C4-2B (cell line): Measurements from ENCODE around the gene BPIFA1.

Experiments used
- H3K27ac ChIP-seq: fragments of 450-650 bp; 2 replicates; pipeline ENCODE4 v1.5.1; 2017
- CTCF ChIP-seq: fragments of 450-650 bp; conservative IDR thresholded peaks from 2 replicates; pipeline ENCODE4 v1.5.1; 2017; ENCODE audit warnings: mild to moderate bottlenecking
- ZFX ChIP-seq: fragments of 450-650 bp; IDR thresholded peaks from 2 replicates; pipeline ENCODE4 v1.6.1; 2017

BPIFA1 gene

GRCh38 chr20:33235696-33236095 lies at the start of gene BPIFA1:
BPIFA1 (plus strand) TSS chr20:33235996; CDS start chr20:33237712, 1,716 bp downstream.
- no peak within 1 kb of the TSS for H3K27ac ChIP-seq
- no peak for TF ChIP-seq CTCF
- TF ChIP-seq ZFX: no peak

DNA sequence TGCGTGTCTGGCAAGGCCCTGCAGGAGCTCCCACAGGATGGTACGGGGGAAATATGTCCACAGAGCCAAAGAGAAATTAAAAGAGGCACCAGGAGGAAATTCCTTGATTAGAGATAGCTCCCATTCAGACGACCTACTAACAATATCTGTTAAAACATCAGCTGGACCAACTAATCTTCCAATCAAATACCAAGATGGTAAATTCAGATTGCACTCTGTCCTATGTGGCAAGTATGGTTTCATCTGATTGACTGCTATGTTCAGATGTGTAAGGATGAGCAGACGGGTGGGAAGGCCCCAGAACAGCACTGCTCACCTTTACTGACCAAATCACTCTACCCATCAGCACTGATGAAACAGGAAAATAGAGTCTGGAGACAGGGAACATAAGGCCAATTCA lies 48.3 kb upstream of the BPIFA1 start:
- TF ChIP-seq CTCF (no peak), ZFX (no peak)
- peak overlapping the region; percentile 25 for H3K27ac ChIP-seq

DNA sequence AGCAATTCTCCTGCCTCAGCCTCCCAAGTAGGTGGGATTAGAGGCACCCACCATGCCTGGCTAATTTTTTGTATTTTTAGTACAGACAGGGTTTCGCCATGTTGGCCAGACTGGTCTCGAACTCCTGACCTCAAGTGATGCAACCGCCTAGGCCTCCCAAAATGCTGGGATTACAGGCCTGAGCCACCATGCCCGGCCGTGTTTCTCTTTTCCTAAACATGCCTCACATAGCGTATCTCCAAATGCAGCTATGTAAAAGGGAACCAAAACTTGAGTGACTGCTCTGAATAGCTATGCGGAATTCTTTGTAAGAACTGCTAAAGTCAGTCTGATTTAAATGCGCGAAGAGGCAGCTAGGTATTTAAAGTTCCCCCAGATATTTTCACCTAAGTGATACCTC lies 47.4 kb upstream of the BPIFA1 start:
- peak overlapping the region; percentile 25 for H3K27ac ChIP-seq
- TF ChIP-seq ZFX: no peak
- TF ChIP-seq CTCF: no peak

DNA sequence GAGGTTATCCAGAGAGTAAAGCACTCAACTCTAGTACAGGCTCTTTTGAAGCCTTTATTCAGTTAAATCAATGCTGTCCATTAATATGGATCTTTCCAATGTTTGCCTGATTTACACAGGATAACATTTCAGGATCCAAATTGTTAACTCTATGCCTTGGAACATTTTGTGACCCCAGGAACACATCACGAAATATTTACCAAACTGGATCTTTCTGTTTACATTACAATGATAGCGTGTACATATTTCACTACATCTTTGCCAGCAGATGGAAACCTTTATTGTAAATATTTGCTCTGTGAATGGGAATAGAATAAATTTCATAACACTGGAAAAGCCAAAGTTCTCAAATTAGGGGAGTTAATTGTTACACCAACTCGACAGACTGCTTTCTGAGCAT lies 44.3 kb upstream of the BPIFA1 start:
- H3K27ac ChIP-seq: peak overlapping the region; percentile 100
- TF ChIP-seq ZFX (no peak), CTCF (no peak)

DNA sequence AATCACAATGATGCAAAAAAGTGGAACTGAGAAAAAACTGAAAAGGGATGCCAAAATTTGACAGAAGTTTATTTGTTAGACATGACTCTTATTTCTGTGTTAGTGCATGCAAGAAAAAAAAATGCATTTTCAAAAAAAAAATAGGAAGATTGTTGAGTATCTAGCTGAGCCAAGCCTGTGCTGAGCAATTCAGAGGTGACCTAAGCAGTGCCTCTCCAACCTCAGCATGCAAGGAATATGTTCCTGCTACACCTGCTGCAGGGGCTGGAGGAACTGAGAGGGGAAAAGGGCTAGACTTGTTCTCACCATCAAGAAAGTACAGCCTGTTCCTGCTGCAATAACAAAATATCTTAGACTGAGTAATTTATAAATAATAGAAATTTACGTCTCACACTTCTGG lies 43.8 kb upstream of the BPIFA1 start:
- H3K27ac ChIP-seq: peak overlapping the region; percentile 63; the same call in 1 of the 2 replicates
- TF ChIP-seq CTCF: no peak
- TF ChIP-seq ZFX: no peak

GRCh38 chr20:33192912-33193501 lies 42.8 kb upstream of the BPIFA1 start:
- peak overlapping the region; percentile 63 for H3K27ac ChIP-seq

DNA sequence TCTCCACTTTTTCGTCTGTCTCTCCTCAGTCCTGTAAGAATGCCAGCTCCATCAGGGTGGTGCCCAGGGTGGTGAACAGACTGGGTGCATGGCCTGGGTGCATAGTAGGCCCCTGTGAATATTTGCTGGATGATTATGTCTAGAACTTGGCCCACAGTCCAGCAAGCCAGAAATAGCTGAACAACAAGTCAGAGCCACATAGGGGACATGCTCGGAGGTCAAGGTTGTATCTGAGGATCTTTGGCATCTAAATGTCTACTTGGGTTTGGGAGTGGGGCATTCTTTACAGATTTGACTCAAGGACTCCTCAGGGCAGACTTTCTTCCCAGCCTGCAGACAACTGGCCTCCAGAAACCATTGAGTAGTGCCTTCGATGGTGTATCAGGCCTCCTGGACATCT lies 36.8 kb upstream of the BPIFA1 start:
- H3K27ac ChIP-seq: no peak overlapping the region
- no peak for TF ChIP-seq ZFX
- TF ChIP-seq CTCF: no peak

More at GRCh38 chr20:33192912-33193501, 42.8 kb upstream of the BPIFA1 start:
- no peak for TF ChIP-seq CTCF
- TF ChIP-seq ZFX: no peak
